IPS DF 4.7 (cell line): ENCODE results near the gene OR4K13.

Source experiments
- DNase-seq: peaks from one replicate; pipeline ENCODE4 v3.0.0-alpha.2; 2013; ENCODE audit warnings: low spot score; ENCODE audit errors: extremely low read depth

OR4K13 gene

GRCh38 chr14:20035938-20036337 is at the start of gene OR4K13:
TSS of gene OR4K13 (minus strand) at chr14:20036038. CDS start at chr14:20034758, 1,280 bp downstream.
- DNase-seq, result no peak

- no peak for DNase-seq
These were observed 23.9 kb upstream of the OR4K13 start, which contains the start of gene OR4L1 for GRCh38 chr14:20059745-20060144. TSS of gene OR4L1 (plus strand) at chr14:20060045. CDS start at chr14:20060045, 0 bp downstream.

GRCh38 chr14:20048202-20048601 is 12.4 kb upstream of the OR4K13 start:
- no peak for DNase-seq

- no peak for DNase-seq
These were observed 8.4 kb upstream of the OR4K13 start for GRCh38 chr14:20044243-20044642.

- no peak for DNase-seq
These were observed 389 bp downstream of the OR4K13 start for GRCh38 chr14:20035449-20035848.

- no peak for DNase-seq
These were observed 4.8 kb downstream of the OR4K13 start for GRCh38 chr14:20031058-20031457.

GRCh38 chr14:20019257-20019865 is 16.5 kb downstream of the OR4K13 start, which contains the start of gene OR4K14:
TSS of gene OR4K14 (minus strand) at chr14:20019307. CDS start at chr14:20015193, 4,114 bp downstream.
- DNase-seq, result no peak

GRCh38 chr14:20008156-20008555 is 27.7 kb downstream of the OR4K13 start:
- DNase-seq, result no peak

- no peak for DNase-seq
These were observed 33.5 kb downstream of the OR4K13 start for GRCh38 chr14:20002319-20002718.

- DNase-seq, result no peak
These were observed 34.0 kb downstream of the OR4K13 start, which contains the start of gene OR4Q2 for GRCh38 chr14:20001863-20002262. TSS of gene OR4Q2 (plus strand) at chr14:20002163.

- no peak for DNase-seq
These were observed 42.4 kb downstream of the OR4K13 start for GRCh38 chr14:19993438-19993837.
